LoVo (cell line): Measurements from ENCODE around the gene AHI1.

Experiments used
- DNase-seq: peaks from one replicate; pipeline ENCODE4 v3.0.0-alpha.2; 2016; ENCODE audit warnings: low spot score

Gene AHI1

DNA sequence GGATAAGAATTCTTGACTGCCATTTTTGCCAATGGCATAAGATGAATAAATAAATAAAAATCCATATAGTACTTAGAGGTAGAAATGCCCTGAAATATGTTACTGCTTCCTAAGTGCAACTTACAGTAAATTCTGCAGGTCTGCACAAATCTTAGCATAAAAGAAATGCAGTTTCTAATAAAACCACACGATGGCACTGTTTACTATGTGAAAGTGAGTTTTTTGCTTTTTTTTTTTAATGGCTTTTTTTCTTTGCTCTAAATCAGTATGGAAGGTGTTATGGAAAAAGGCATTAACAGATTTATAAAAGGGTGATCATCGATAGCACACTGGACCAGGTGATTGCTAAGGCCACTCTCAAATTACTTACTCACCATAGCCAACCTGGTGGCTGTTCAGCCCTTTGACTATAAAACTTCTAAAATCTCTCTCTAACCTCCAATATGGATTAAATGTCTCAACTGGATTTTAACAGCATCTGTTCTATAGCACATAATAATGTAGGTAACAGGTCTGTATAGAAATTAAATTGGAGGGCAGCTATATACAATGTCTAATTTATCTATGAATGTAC lies 45.8 kb downstream of the AHI1 start:
- DNase-seq, result peak; percentile 47

- DNase-seq, result no peak
Observed at GRCh38 chr6:135449246-135449645, 48.3 kb downstream of the AHI1 start.

- DNase-seq, result no peak
Observed at GRCh38 chr6:135440087-135440792, 57.3 kb downstream of the AHI1 start.

DNA sequence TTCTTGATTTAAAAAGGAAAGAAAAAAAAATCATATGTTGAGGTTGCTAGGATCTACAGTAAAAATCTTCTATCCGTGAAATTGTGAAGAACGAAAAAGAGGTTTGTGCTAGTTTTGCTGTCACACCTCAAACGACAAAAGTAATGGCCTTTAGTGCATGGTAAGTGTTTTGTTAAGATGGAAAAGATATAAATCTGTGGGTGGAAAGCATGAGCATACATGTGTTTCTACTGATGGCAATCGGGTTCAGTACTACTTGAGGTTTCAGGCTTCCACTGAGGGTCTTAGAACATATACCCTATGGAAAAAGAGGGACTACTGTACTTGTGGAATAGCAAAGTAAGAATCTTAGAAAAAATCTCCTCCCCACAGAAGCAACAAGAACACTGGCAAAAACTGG lies 58.0 kb downstream of the AHI1 start:
- DNase-seq, result no peak

- peak; percentile 35 for DNase-seq
Observed at GRCh38 chr6:135438907-135439535, 58.5 kb downstream of the AHI1 start.

- DNase-seq, result no peak
Observed at GRCh38 chr6:135434991-135435390, 62.5 kb downstream of the AHI1 start.

DNA sequence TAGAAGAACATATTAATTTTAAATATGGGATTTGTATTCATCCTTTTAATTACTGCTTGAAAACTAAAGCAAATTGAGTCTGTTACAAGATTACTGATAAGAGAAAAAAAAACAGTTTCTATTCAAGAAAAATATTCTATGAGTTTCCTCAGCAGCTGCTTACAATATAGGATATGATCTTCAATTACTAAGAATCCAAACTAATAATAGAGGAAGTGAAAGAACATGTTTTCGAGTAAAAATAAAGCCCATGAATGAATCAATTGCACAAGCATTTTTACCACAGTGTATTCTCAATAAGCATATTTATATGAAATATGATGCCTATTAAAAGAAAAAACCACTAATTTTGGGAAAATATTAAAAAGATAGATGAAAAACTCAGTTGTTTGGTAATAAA lies 63.4 kb downstream of the AHI1 start:
- DNase-seq, result no peak

GRCh38 chr6:135428078-135428477 lies 69.5 kb downstream of the AHI1 start:
- DNase-seq, result no peak

DNA sequence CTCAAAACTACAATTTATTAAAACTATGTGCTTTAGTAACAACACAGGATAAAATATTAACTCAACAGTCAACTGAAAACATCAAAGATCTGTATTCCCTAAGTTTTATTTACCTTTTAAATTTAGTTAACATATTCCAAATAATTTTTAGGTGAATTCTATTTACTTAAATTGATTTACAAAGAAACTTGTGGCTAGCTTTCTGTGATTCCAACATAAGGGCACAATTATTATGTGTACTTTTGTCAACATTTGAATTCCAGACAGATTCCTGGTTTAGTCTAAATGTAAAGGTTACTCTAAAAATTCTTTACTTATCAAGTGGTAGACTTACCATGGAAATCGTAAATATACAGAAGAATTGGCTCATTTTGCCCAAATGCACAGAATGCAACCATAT lies 70.7 kb downstream of the AHI1 start:
- no peak for DNase-seq

- no peak for DNase-seq
Observed at GRCh38 chr6:135424385-135424784, 73.2 kb downstream of the AHI1 start.

DNA sequence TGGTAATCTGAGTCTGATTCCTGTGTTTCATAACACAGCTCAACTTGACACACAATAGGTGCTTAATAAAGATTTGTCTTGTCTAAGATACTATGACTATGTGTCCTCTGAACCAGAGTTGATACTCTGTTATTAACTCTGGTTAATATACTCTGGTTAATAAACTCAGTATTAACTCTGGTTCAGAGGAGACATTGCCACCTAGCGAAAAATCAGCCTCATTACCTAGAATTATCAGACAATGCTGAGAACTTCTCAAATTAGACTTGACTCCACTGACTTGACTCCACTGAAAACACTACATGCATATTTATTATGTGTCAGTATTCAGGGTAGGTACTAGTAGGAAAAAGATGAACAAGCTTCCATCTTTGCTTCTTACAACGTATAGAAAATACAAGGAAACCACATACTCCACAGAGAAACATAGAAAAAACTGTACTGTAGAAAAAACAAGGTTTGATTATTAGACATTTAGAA lies 73.9 kb downstream of the AHI1 start:
- peak; percentile 43 for DNase-seq

GRCh38 chr6:135419162-135419561 lies 78.4 kb downstream of the AHI1 start:
- no peak for DNase-seq

- DNase-seq, result no peak
Observed at GRCh38 chr6:135418040-135418760, 79.3 kb downstream of the AHI1 start.

- no peak for DNase-seq
Observed at GRCh38 chr6:135412761-135413160, 84.8 kb downstream of the AHI1 start.

DNA sequence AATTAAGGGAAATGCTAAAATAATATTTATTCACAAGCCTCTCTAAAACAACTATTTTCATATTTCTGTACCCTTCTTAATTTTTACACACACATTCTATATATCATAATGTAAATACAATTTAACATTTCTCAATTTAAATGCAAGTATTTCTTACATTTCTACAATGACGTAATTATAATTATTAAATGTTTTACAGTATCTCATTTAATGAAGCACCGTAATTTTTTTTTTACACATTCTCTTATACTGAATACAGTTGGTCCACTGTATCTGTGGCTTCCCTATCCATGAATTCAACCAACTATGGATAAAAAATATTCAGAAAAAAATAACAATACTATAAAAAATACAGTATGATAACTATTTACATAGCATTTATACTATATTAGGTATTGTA lies 85.7 kb downstream of the AHI1 start:
- no peak for DNase-seq

DNA sequence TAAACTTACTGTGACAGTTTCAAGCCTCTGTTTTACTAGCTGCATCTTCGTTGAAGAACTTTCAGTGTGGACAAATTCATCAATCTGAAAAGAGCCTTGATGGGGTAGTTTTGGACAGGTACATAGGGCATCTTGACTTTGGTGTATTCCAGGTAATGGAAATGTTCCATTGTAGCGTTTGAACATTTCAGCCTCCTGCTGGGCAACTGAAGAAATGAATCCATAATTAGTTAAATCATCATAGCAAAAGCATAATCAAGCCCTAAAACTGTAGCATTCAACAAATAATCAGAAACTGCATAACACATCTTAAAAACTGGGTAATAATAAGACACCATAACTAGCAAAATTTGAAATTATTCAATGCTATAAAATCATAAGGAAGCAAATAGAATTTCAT lies 86.2 kb downstream of the AHI1 start:
- DNase-seq, result no peak

- DNase-seq, result no peak
Observed at GRCh38 chr6:135410856-135411255, 86.7 kb downstream of the AHI1 start.

GRCh38 chr6:135403584-135403983 lies 94.0 kb downstream of the AHI1 start:
- no peak for DNase-seq

- DNase-seq, result no peak
Observed at GRCh38 chr6:135402311-135402710, 95.2 kb downstream of the AHI1 start.

GRCh38 chr6:135397172-135397952 lies 100.2 kb downstream of the AHI1 start:
- no peak for DNase-seq

- DNase-seq, result no peak
Observed at GRCh38 chr6:135395136-135395535, 102.4 kb downstream of the AHI1 start.

GRCh38 chr6:135393289-135393688 lies 104.3 kb downstream of the AHI1 start:
- DNase-seq, result no peak
